Effector memory CD8-positive, alpha-beta T cell (primary cell): ENCODE measurements around the gene SPACA7.
"Not testable (repeated sequence)": the region's sequence is repeated elsewhere in the genome, so short reads cannot be mapped to it uniquely, and the experiment has no call there.

ENCODE experiments used
- ATAC-seq: fragments of 150-1000 bp; cut with Tn5 transposase; replicated peaks from 2 replicates; pipeline ENCODE4 v1.10.0; 2021; ENCODE audit warnings: mild to moderate bottlenecking, moderate library complexity
- DNase-seq, 3 experiments: peaks; one replicate each; pipeline ENCODE4 v3.0.0; 2021
- H3K27ac Mint-ChIP-seq, 2 donors: one replicate each; pipeline ENCODE4 v1.8.0; 2022; ENCODE audit warnings: mild to moderate bottlenecking in 2 of 2, mixed read lengths in 2 of 2, moderate library complexity in 2 of 2
- H3K27me3 Mint-ChIP-seq, 2 donors: one replicate each; pipeline ENCODE4 v1.8.0; 2022; ENCODE audit warnings: mixed read lengths in 2 of 2
- H3K36me3 Mint-ChIP-seq: one replicate; pipeline ENCODE4 v1.8.0; 2022; ENCODE audit warnings: mild to moderate bottlenecking, moderate library complexity, mixed read lengths; ENCODE audit not compliant: insufficient read depth
- H3K4me1 Mint-ChIP-seq, 2 donors: one replicate each; pipeline ENCODE4 v1.8.0; 2022; ENCODE audit warnings: low read depth in 2 of 2, mixed read lengths in 2 of 2
- H3K4me3 Mint-ChIP-seq, 2 donors: one replicate each; pipeline ENCODE4 v1.8.0; 2022; ENCODE audit warnings: mild to moderate bottlenecking in 2 of 2, mixed read lengths in 2 of 2, moderate library complexity in 2 of 2
- H3K9me3 Mint-ChIP-seq, 2 donors: one replicate each; pipeline ENCODE4 v1.8.0; 2022; ENCODE audit warnings: mixed read lengths in 2 of 2

SPACA7 gene

DNA sequence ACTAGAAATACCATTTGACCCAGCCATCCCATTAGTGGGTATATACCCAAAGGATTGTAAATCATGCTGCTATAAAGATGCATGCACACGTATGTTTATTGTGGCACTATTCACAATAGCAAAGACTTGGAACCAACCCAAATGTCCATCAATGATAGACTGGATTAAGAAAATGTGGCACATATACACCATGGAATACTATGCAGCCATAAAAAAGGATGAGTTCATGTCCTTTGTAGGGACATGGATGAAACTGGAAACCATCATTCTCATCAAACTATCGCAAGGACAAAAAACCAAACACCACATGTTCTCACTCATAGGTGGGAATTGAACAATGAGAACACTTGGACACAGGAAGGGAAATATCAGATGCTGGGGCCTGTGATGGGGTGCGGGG lies 33.7 kb downstream of the SPACA7 start:
- not testable (repeated sequence) for DNase-seq, H3K27ac Mint-ChIP-seq, H3K9me3 Mint-ChIP-seq, H3K4me1 Mint-ChIP-seq, ATAC-seq, H3K4me3 Mint-ChIP-seq, H3K36me3 Mint-ChIP-seq
- H3K27me3 Mint-ChIP-seq: peaks cover 19 to 30% of the 10 kb centered on the region in 2 donors

DNA sequence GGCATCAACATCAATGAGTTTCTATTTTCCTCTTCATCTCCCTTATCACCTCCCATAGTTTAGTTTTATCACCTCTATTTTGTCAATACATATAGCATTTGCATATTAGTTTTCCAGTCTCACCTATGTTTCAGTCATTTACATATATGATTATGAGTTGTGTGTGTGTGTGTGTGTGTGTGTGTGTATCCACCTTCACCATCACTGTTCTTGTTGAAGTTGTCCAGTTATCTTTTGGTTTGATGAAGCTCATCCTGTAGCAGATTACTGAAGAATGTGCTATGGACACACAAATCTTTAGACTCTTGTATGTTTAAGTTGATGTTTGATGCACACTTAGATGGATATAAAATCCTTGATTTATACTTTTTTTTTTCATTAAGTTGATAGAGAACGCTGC lies 40.5 kb downstream of the SPACA7 start:
- H3K4me3 Mint-ChIP-seq: no peak overlapping the region
- ATAC-seq (no peak), DNase-seq (no peak)
- peaks cover 0 to 6% of the 10 kb centered on the region in 2 donors for H3K27me3 Mint-ChIP-seq
- H3K4me1 Mint-ChIP-seq: no peaks in the 10 kb centered on the region
- no peak overlapping the region for H3K27ac Mint-ChIP-seq
- peaks cover 12 to 27% of the 10 kb centered on the region in 2 donors for H3K9me3 Mint-ChIP-seq
- no peaks in the 10 kb centered on the region for H3K36me3 Mint-ChIP-seq

DNA sequence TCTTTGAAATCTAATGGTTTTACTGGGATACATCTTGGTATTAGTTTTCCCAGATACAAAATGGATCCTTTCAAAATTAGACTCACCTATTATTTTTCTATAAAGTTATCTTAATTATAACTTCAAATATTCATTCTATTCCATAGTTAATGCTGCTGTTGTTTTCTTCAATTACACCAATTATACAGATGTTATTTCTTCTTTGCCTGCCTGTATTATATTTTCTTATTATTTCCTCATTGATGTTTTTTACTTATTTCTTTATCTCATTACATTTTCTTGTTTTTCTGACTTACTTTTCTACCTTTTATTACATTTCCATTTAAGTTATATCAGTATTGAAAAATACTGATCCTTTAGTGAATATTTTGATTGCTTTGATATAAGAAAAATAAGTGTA lies 40.9 kb downstream of the SPACA7 start:
- peaks cover 0 to 6% of the 10 kb centered on the region in 2 donors for H3K27me3 Mint-ChIP-seq
- H3K4me3 Mint-ChIP-seq: no peak overlapping the region
- peaks cover 12 to 27% of the 10 kb centered on the region in 2 donors for H3K9me3 Mint-ChIP-seq

DNA sequence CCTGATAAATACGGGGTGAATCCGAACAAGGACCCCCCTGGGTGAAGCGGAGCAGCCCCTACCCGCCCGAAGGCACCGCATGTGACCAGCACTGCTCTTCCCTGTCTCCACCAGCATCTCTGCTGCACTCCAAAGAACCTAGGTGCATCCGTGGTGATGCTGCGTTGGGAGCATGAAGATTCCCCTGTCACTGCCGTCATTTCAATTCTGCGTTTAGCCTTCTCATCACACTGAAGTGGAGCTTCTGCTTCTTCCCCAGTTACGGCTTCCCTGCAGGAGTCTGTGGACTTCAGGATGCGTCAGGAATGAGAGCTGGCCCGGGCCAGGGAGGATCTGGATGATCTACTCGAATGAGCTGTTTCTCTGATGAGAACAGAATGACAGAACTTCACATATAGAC lies 47.9 kb downstream of the SPACA7 start:
- Mint-ChIP-seq H3K27me3 (peaks cover 7 to 12% of the 10 kb centered on the region in 2 donors), H3K27ac (no peak overlapping the region), H3K4me3 (no peak overlapping the region), H3K36me3 (peaks cover 2% of the 10 kb centered on the region), H3K4me1 (no peaks in the 10 kb centered on the region), H3K9me3 (peaks cover 5 to 27% of the 10 kb centered on the region in 2 donors)
- DNase-seq: no peak
- no peak for ATAC-seq

More for the DNA sequence above, 40.9 kb downstream of the SPACA7 start:
- DNase-seq (no peak), ATAC-seq (no peak)
- Mint-ChIP-seq H3K4me1 (no peaks in the 10 kb centered on the region), H3K27ac (no peak overlapping the region), H3K36me3 (no peaks in the 10 kb centered on the region)

DNA sequence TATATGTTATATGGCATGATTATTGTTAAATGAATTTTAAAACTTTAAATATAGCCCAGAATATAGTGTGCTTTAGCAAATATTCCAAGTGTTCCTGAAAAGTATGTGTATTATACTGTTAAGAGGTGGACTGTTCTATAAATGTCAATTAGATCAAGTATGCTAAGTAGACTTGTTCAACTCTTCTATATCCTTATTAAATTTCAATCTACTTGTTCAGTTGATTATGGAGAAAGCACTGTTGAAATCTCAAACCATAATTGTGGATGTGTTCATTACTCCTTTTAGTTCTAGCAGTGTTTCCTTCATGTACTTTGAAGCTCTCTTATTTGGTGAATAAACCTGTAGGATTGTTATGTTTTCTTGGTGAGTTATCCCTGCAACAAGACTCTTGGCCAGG lies 52.5 kb downstream of the SPACA7 start:
- DNase-seq: no peak
- Mint-ChIP-seq H3K4me1 (no peaks in the 10 kb centered on the region), H3K9me3 (peaks cover 0 to 8% of the 10 kb centered on the region in 2 donors), H3K27ac (no peak overlapping the region), H3K4me3 (no peak overlapping the region), H3K36me3 (peaks cover 2% of the 10 kb centered on the region), H3K27me3 (peaks cover 13 to 20% of the 10 kb centered on the region in 2 donors)
- ATAC-seq: no peak

DNA sequence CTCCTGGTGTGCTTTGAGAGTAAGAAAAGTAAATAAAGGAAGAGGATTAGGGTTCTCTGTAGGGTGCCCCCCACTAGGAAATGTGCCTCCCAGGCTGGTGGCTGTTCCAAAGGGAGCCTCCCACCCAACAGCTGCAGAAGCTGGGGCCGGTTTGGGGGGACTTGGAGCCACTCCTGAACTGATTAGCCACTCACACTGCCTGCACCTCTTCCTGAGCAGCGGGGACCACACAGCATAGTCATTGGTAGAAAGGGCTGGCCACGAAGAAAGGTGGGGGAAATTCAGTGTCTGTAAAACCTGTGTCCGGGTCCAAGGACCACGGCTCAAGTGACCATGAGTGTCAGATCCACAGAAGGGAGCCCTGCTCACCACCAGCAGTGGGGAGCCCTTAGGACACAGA lies 55.6 kb downstream of the SPACA7 start:
- peaks cover 0 to 8% of the 10 kb centered on the region in 2 donors for H3K9me3 Mint-ChIP-seq
- ATAC-seq (no peak), DNase-seq (no peak)
- no peak overlapping the region for H3K4me3 Mint-ChIP-seq
- H3K27ac Mint-ChIP-seq: no peak overlapping the region
- H3K36me3 Mint-ChIP-seq: no peaks in the 10 kb centered on the region
- no peaks in the 10 kb centered on the region for H3K4me1 Mint-ChIP-seq
- H3K27me3 Mint-ChIP-seq: peaks cover 13 to 24% of the 10 kb centered on the region in 2 donors

DNA sequence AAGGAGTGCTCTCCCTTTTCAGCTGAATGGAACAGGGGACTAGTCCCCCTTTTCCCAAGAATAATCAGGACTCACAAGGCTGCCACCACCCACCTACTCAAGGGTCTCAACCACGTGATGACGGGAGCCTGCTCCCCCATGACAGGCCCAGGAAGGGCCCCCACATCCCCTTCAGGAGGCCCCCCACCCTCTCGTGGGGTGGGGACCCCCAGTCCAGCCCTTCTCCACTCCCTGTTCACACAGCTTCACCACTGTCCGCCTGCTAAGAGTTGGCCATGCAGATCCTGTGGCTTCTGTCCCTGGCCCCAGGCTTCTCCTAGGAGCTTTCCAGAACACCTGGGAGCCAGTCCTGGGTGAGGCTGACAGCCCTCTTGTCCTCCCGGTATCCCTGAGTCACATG lies 56.6 kb downstream of the SPACA7 start:
- H3K27ac Mint-ChIP-seq, H3K9me3 Mint-ChIP-seq, ATAC-seq, H3K4me1 Mint-ChIP-seq, H3K36me3 Mint-ChIP-seq, DNase-seq, H3K4me3 Mint-ChIP-seq: not testable (repeated sequence)
- peaks cover 13 to 24% of the 10 kb centered on the region in 2 donors for H3K27me3 Mint-ChIP-seq

DNA sequence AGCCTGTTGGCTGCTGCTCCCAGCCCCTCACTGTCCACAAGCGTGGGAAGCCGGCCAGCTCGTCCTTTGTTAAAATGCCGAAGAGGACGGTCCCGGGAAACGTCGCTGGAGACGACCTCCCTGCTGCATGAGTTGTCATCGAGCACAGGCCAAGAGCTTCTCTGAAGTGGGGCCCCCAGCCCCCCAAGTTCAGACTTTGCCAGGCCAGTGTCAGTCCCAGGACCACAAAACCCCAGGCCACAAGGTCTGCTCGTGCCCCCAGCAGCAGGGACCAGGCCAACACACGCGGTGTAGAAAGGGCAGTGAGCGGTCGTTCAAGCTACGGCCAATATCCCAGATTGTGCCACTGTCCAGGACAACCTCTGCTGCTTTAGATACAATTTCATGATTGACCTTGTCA lies 57.4 kb downstream of the SPACA7 start:
- H3K4me1 Mint-ChIP-seq, H3K4me3 Mint-ChIP-seq, H3K36me3 Mint-ChIP-seq, DNase-seq, H3K27ac Mint-ChIP-seq, ATAC-seq, H3K9me3 Mint-ChIP-seq: not testable (repeated sequence)
- H3K27me3 Mint-ChIP-seq: peaks cover 13 to 24% of the 10 kb centered on the region in 2 donors

DNA sequence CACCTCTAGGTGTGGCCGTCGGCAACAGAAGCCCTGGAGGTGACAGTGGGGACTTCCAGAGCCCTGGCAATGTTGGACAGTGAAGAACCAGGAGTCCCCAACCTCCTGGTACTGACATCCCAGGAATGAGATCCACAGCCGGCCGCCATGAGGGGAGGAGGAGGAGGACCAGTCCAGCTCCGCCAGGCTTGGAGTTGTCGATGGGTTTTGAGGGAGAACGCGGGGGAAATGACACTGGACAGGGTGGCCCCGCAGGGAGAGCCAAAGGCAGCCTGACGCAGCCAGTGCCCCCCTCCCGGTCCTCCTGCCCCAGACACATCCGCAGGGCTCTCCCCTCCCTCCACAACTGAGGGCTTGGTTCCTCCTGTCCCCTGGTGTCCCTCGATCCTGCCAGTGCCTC lies 57.9 kb downstream of the SPACA7 start:
- Mint-ChIP-seq H3K36me3 (no peaks in the 10 kb centered on the region), H3K27me3 (peaks cover 13 to 25% of the 10 kb centered on the region in 2 donors), H3K27ac (no peak overlapping the region), H3K4me1 (no peaks in the 10 kb centered on the region), H3K4me3 (no peak overlapping the region), H3K9me3 (peaks cover 0 to 8% of the 10 kb centered on the region in 2 donors)
- ATAC-seq: no peak
- DNase-seq: no peak

DNA sequence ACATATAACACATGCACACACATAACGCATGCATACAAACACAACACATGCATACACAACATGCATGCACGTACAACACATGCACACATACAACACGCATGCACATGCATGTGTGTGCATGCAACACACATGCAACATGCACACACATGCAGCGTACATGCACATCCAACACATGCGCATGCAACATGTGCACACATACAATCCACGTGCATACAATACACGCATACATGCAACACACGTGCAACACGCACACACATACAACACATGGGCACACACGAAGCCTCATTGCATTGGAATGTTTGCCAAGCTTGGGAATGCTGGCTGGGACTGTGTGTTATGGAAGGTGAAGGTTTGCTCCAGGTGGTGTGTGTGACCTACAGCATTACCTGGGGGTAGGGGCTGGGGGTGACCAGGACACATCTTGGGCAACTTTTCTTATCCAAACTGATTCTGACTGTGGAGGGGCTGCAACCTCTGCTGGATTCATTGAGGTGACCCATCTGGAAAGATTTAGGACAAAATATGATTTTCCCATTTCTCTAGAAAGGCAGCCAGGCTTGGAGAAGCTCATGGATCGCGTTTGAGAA lies 58.9 kb downstream of the SPACA7 start:
- H3K27ac Mint-ChIP-seq: no peak overlapping the region
- H3K4me3 Mint-ChIP-seq: no peak overlapping the region
- H3K27me3 Mint-ChIP-seq: peaks cover 22 to 35% of the 10 kb centered on the region in 2 donors
- no peaks in the 10 kb centered on the region for H3K36me3 Mint-ChIP-seq
- DNase-seq (no peak), ATAC-seq (no peak)
- peaks cover 0 to 3% of the 10 kb centered on the region in 2 donors for H3K9me3 Mint-ChIP-seq
- no peaks in the 10 kb centered on the region for H3K4me1 Mint-ChIP-seq

DNA sequence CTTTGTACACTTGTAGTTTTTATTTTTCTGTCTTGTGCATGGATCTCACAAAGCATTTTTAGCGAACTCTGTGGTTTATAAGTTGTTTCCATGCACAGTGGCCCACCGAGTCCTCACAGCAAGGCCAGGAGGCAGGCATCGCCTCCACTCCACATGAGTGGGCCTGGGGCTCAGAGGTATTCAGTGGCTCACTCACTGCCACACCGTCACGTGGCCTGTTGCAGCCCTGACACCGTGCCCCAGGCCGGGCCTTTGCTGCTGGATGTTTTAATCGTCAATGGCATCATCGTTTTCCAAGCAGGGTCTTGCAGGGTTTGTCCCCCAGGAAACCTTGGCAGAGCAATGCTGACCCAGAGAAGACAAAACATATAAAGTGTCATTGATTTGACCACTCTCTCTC lies 59.8 kb downstream of the SPACA7 start:
- Mint-ChIP-seq H3K27ac (no peak overlapping the region), H3K4me3 (no peak overlapping the region), H3K36me3 (no peaks in the 10 kb centered on the region), H3K27me3 (peaks cover 27 to 44% of the 10 kb centered on the region in 2 donors), H3K9me3 (no peaks in the 10 kb centered on the region), H3K4me1 (no peaks in the 10 kb centered on the region)
- ATAC-seq (no peak), DNase-seq (no peak)

DNA sequence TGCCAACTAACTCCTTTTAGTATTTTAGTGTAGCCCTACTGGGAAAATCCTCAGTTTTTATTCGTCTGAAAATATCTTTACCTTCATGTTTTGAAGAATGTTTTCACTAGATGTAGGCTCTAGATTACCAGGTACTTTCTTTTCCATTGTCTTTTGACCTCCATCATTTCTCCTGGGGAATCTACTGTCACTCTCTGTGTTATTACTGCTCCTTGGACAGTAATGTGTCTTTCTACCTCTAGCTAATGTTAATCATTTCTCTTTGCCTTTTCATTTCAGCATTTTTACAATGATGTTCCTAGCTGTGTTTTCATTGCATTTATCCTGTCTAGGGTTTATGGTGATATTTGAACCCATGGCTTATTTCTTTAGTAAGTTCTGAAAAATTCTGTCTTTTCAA lies 61.9 kb downstream of the SPACA7 start:
- DNase-seq: no peak
- Mint-ChIP-seq H3K4me3 (no peak overlapping the region), H3K4me1 (no peaks in the 10 kb centered on the region), H3K27ac (no peak overlapping the region), H3K9me3 (no peaks in the 10 kb centered on the region), H3K27me3 (peaks cover 21 to 41% of the 10 kb centered on the region in 2 donors), H3K36me3 (peaks cover 3% of the 10 kb centered on the region)
- no peak for ATAC-seq

DNA sequence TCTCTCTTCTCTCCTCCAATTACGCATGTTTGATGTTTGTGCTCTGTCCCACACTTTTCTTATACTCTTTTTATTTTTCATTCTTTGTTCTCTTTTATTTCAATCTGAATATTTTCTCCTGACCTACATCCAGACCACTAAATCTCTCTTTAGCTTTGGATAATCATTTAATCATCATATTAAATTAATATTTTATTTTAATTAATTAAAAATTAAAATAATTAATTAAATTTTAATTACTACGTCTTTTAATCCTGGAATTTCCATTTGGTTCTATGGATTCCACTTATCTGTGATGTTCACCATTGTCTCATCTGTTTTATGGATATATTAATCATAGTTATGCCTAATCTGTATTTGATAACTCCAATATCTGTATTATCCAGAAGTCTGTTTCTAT lies 62.4 kb downstream of the SPACA7 start:
- H3K9me3 Mint-ChIP-seq: no peaks in the 10 kb centered on the region
- ATAC-seq: no peak
- H3K36me3 Mint-ChIP-seq: peaks cover 3% of the 10 kb centered on the region
- no peak overlapping the region for H3K27ac Mint-ChIP-seq
- H3K27me3 Mint-ChIP-seq: peaks cover 25 to 45% of the 10 kb centered on the region in 2 donors
- no peak for DNase-seq
- peaks cover 0 to 1% of the 10 kb centered on the region in 2 donors for H3K4me1 Mint-ChIP-seq
- H3K4me3 Mint-ChIP-seq: no peak overlapping the region

DNA sequence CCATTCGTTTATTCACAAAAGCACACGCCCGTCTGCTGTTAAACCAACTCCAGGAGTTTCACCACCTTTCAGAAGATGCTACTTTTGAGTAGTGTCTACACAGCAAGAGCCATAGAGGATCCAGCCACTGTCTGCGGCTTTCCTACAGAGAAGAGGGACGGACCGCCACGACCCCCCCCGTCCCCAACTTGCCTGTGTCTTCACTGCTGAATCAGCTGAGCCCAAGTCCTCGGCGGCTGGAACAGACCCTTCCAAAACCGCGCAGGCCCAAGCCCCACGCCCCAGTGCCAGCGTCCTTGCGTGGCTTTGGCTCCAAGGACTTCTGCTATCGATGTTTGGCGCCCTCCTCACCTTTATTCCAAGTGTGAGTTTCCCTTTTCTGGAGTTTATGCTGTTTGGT lies 65.1 kb downstream of the SPACA7 start:
- Mint-ChIP-seq H3K4me3 (no peak overlapping the region), H3K27ac (no peak overlapping the region), H3K36me3 (peaks cover 3% of the 10 kb centered on the region), H3K27me3 (peaks cover 26 to 57% of the 10 kb centered on the region in 2 donors), H3K9me3 (no peaks in the 10 kb centered on the region), H3K4me1 (peaks cover 0 to 2% of the 10 kb centered on the region in 2 donors)
- DNase-seq (no peak), ATAC-seq (no peak)
